ENCODE measurements around the gene GALNT15. TPM values are rescaled to one million over a fixed set of nuclear protein-coding genes. Genes with fewer than 3 reads are reported as not detected.

GALNT15 gene
- total RNA-seq, 2 experiments from 2014 or later: not detected

DNA sequence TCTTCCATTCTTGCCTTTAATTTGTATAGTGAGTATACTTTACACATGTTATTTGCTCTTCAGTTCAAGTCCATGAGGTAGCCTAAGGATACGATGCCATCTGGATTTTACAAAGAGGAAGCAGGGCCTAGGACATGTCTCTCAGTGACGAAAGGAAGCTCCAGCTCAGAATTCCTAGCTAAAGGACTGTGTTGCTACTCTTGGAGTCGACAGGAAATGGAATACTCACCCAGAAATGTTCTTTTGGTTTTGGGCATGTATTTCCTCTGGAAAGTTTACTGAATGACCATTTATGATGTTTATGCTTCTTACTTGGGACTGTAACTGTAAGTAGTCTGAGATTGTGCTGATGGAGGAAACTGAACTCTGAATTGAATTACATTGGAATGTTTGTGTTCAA is 103.0 kb downstream of the GALNT15 start:
- H3K9me3 Mint-ChIP-seq: no peaks in the 10 kb centered on the region
- no peak for DNase-seq
- CTCF ChIA-PET: interaction anchor here (1.2 to 11.5 kb wide), 2 partner anchors 9 to 42 kb away, joined by 3 to 138 read pairs; partner anchors contain the start of genes DPH3 and OXNAD1
- ATAC-seq: no peak
- no peaks in the 10 kb centered on the region for H3K4me1 Mint-ChIP-seq (ENCODE audit: low read depth)
- POLR2A ChIA-PET: interaction anchor here (1.0 kb wide), 1 partner anchor 12 kb away, joined by 3 read pairs; no protein-coding TSS in a partner anchor
- no peak for TF ChIP-seq CTCF (IDR thresholded peaks at IDR 0.05)
- no peak overlapping the region for H3K27ac Mint-ChIP-seq
- H3K27me3 Mint-ChIP-seq: no peaks in the 10 kb centered on the region
- intact Hi-C loops (cut with micrococcal nuclease): no loop called here
- H3K4me3 Mint-ChIP-seq: no peak overlapping the region
- peaks cover 36% of the 10 kb centered on the region for H3K36me3 Mint-ChIP-seq (ENCODE audit: low read depth)

DNA sequence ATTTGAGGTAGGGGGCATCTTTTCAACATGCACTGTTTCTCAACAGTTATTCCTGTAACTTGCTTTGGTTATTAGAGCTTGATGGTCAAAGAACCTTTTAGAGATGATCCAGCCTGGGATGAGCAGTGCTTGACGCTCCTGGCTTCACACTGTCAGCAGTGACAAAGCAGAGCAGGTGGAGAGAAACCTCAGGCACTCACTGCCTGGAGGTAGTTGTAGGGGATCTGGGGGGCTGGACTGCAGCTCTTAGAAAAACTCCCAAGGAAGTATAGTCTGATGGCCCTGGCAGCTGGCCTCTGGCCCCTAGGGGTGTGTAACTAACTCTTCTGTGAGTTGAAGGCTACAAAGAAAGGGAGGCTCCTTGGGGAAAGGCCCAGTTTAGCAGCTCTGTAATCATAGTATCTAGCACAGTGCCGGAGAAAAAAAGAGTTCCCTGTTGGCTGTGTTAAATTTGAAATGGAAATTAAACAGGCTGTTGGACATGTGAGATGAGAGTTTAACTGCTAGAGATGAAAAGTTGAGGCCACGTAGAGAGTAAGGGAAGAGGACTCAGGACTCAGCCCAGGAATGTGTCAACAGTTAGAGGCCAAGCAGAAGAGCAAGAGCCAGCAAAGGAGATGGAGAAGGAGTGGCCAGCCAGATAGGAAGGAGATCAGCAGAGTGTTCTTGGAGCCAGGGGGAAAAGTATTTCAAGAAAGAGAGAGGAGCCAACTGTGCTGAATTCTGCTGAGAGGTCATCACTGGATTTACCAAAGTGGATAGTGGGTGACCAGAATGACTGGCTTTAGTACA is 104.7 kb downstream of the GALNT15 start:
- Mint-ChIP-seq H3K27me3 (no peaks in the 10 kb centered on the region), H3K36me3 (ENCODE audit: low read depth) (peaks cover 45% of the 10 kb centered on the region), H3K27ac (no peak overlapping the region), H3K4me3 (no peak overlapping the region), H3K9me3 (no peaks in the 10 kb centered on the region), H3K4me1 (ENCODE audit: low read depth) (peaks cover 7% of the 10 kb centered on the region)
- ATAC-seq (no peak), DNase-seq (no peak)
- ChIA-PET POLR2A (interaction anchor here (1.2 to 1.9 kb wide), 3 partner anchors 10 to 22 kb away, joined by 4 read pairs; no protein-coding TSS in a partner anchor), CTCF (interaction anchor here (3.1 to 11.5 kb wide), 2 partner anchors 11 kb away, joined by 11 to 138 read pairs; partner anchors contain the start of genes DPH3 and OXNAD1)
- TF ChIP-seq CTCF (IDR thresholded peaks at IDR 0.05): no peak
- intact Hi-C loops (cut with micrococcal nuclease): no loop called here

DNA sequence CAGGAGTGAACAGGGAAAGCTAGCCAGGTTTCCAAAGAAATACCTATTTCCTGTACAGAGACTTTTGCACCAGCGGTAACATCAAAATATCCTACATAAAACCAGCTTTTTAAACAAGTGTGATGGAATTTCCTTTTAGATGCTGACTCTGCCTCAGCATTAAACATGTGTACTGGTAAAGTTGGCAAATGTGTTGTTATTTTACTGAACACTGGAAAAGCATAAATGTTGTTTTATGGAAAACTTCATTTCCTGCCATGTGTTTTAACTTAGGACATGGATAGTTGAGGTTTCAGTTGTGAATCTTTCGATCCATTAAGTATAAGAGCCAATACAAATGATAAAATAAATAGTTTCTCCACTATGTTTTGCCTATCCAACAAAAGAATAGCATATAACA is 106.2 kb downstream of the GALNT15 start:
- no peak overlapping the region for H3K27ac Mint-ChIP-seq
- TF ChIP-seq CTCF (IDR thresholded peaks at IDR 0.05): no peak
- ChIA-PET CTCF (interaction anchor here (3.1 to 11.5 kb wide), 2 partner anchors 10 to 12 kb away, joined by 11 to 138 read pairs; partner anchors contain the start of genes DPH3 and OXNAD1), POLR2A (no interaction called here)
- H3K4me1 Mint-ChIP-seq (ENCODE audit: low read depth): peaks cover 21% of the 10 kb centered on the region
- no peaks in the 10 kb centered on the region for H3K9me3 Mint-ChIP-seq
- ATAC-seq (no peak), DNase-seq (no peak)
- peaks cover 50% of the 10 kb centered on the region for H3K36me3 Mint-ChIP-seq (ENCODE audit: low read depth)
- intact Hi-C loops (cut with micrococcal nuclease): no loop called here
- no peak overlapping the region for H3K4me3 Mint-ChIP-seq
- no peaks in the 10 kb centered on the region for H3K27me3 Mint-ChIP-seq

Other genes with a start within 250 kb of the GALNT15 start
- gene DPH3, start 90.3 kb downstream of the GALNT15 start, total RNA-seq: 10 to 100 TPM; 18.2 to 19.9 TPM
- gene OXNAD1, start 90.5 kb downstream of the GALNT15 start, total RNA-seq: 10 to 100 TPM; 37.0 to 38.8 TPM